NT2/D1 (cell line): ENCODE results near the gene WEE2.

Experiments
- DNase-seq: peaks from one replicate; pipeline ENCODE4 v3.0.0-alpha.2; 2011; ENCODE audit warnings: low read depth, low spot score
- H3K27me3 ChIP-seq: 2 replicates; pipeline ENCODE4 v1.6.0; 2011; ENCODE audit warnings: mild to moderate bottlenecking; ENCODE audit not compliant: insufficient read length, insufficient read depth
- H3K36me3 ChIP-seq: 2 replicates; pipeline ENCODE4 v1.6.1; 2011; ENCODE audit warnings: mild to moderate bottlenecking, low read length, mixed read lengths; ENCODE audit not compliant: insufficient read depth, insufficient read length
- H3K4me1 ChIP-seq: 2 replicates; pipeline ENCODE4 v1.5.1; 2011; ENCODE audit not compliant: insufficient read depth, insufficient read length
- H3K4me3 ChIP-seq: 2 replicates; pipeline ENCODE4 v1.5.1; 2011; ENCODE audit warnings: low read depth; ENCODE audit not compliant: insufficient read length
- H3K9ac ChIP-seq: 2 replicates; pipeline ENCODE4 v1.6.0; 2011; ENCODE audit warnings: low read depth; ENCODE audit not compliant: insufficient read length
- H3K9me3 ChIP-seq: 2 replicates; pipeline ENCODE4 v1.5.1; 2011; ENCODE audit warnings: mild to moderate bottlenecking, low read length; ENCODE audit not compliant: insufficient read depth
- SUZ12 ChIP-seq: IDR thresholded peaks from 2 replicates; pipeline ENCODE4 v1.6.1; 2011; ENCODE audit not compliant: insufficient read length, insufficient read depth; ENCODE audit errors: extremely low read depth
- YY1 ChIP-seq: IDR thresholded peaks from 2 replicates; pipeline ENCODE4 v1.6.1; 2011; ENCODE audit not compliant: insufficient read length, insufficient read depth
- ZNF274 ChIP-seq: IDR thresholded peaks from 2 replicates; pipeline ENCODE4 v1.6.1; 2011; ENCODE audit warnings: mild to moderate bottlenecking, low read depth, low read length

Gene WEE2

DNA sequence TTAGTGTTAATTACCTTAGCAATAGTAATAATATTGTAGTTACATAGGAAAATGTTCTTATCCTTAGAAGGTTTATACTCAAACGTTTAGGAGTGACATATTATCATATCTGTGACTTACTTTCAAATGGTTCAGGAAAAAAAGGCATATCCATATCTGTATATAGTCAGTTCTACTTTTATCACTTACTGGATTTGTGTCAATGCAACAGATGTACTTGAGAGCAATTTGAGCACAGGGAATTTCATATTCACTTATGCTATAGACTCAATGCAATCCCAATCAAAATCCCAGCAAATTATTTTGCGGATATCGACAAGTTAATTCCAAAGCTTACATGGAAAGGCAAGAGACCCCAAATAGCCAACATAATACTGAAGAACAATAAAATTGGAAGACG, 16.2 kb upstream of the WEE2 start:
- no peaks in the 10 kb centered on the region for H3K4me1 ChIP-seq
- no peaks in the 10 kb centered on the region for H3K9me3 ChIP-seq
- H3K36me3 ChIP-seq: peaks cover 2% of the 10 kb centered on the region
- DNase-seq: no peak
- TF ChIP-seq YY1 (no peak), ZNF274 (no peak), SUZ12 (no peak)
- H3K4me3 ChIP-seq: no peak overlapping the region
- H3K27me3 ChIP-seq: no peaks in the 10 kb centered on the region
- no peak overlapping the region for H3K9ac ChIP-seq

DNA sequence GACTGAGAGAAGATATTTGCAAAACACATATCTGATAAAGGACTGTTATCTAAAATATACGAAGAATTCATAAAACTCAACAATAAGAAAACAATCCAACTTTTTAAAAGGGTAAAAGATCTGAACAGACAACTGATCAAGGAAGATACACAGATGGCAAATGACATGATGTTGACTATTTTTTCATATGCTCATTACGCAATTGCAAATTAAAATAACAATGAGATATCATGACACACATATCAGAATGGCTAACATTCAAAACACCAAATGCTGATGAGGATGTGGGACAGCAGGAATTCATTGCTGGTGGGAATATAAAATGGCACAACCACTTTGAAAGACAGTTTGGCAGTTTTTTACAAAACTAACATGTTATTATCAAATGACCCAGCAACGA, 15.1 kb upstream of the WEE2 start:
- H3K27me3 ChIP-seq: no peaks in the 10 kb centered on the region
- no peaks in the 10 kb centered on the region for H3K4me1 ChIP-seq
- no peaks in the 10 kb centered on the region for H3K9me3 ChIP-seq
- DNase-seq: no peak
- TF ChIP-seq YY1 (no peak), ZNF274 (no peak), SUZ12 (no peak)
- H3K4me3 ChIP-seq: no peak overlapping the region
- peaks cover 2% of the 10 kb centered on the region for H3K36me3 ChIP-seq
- H3K9ac ChIP-seq: no peak overlapping the region

DNA sequence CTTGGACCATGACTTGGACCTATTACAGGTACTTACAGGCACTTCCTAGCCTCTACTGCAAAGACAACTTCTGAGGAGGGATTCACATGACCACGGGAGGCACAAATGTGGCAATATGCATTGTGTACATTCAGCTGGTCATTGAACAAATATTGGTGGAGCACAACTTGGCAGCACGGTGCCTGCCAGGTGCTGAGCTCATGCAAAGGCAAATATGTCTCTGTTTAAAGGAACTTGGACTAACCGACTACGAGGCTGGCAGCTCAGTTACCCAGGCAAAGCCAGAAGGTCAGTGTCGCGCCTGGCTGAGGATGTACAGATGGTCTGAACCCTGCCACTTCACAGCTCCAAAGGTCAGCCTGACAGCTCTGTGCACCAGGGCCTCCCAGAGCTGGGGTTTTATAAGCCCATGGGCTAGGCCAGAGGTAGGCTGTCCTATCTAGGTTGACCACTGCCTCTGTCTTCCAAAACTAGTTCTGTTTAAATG, 12.3 kb upstream of the WEE2 start:
- no peaks in the 10 kb centered on the region for H3K27me3 ChIP-seq
- H3K4me1 ChIP-seq: no peaks in the 10 kb centered on the region
- no peak for TF ChIP-seq SUZ12
- no peak for TF ChIP-seq ZNF274
- TF ChIP-seq YY1: no peak
- H3K9me3 ChIP-seq: no peaks in the 10 kb centered on the region
- DNase-seq: no peak
- H3K9ac ChIP-seq: no peak overlapping the region
- H3K36me3 ChIP-seq: peaks cover 2% of the 10 kb centered on the region
- no peak overlapping the region for H3K4me3 ChIP-seq

DNA sequence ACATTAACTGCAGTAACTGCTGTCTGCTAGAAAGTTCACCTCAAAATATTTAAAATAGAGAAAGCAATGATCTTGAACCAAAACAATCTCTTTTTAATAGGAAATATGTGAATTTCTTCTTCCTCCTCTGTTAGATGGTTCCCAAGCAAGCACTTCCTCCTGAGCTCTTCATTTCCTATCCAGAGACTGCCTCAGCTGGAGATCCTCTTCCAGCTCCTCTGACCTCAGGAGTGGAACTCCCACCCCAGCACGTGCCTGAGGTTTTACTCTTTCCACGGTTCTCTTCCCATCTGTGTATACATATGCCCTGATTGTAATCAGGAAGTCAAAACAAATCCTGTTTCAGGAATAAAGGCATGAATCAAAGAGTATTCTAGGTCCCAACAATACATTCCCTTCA, 11.8 kb upstream of the WEE2 start:
- Histone ChIP-seq H3K4me3 (no peak overlapping the region), H3K9ac (no peak overlapping the region), H3K36me3 (no peaks in the 10 kb centered on the region), H3K9me3 (no peaks in the 10 kb centered on the region), H3K4me1 (no peaks in the 10 kb centered on the region), H3K27me3 (no peaks in the 10 kb centered on the region)
- no peak for DNase-seq
- no peak for TF ChIP-seq ZNF274
- no peak for TF ChIP-seq YY1
- TF ChIP-seq SUZ12: no peak

DNA sequence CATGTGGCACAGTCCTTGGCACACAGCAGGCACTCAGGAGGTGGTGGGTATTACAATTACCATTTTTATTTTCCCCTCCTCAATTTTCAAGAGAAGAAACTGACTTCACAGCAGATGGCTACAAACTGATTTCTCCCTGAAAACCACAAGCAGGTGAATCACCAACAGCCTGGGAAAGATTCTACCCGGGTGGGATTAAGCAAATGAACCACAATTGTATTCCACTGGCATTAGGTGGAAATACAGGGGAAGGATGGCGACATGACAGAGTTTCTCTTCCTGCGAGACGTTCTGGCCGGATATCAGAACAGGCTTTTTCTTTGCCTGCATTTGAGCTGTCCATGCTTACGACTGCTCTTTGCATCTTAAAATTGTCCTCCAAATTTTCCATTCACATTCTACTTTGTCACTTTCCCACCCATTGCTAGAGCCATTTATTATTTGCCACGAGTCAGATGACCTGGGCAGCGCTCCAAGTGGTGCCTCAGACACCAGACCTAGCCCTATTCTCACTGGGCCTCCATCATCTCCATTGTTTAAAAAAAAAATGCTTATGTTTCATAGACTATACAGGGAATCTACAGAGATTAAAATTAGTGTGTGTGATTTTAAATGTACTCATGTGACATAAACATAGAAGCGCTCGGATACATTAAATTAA, 10.8 kb upstream of the WEE2 start:
- H3K9me3 ChIP-seq: no peaks in the 10 kb centered on the region
- no peaks in the 10 kb centered on the region for H3K36me3 ChIP-seq
- no peak overlapping the region for H3K4me3 ChIP-seq
- peaks cover 3% of the 10 kb centered on the region for H3K27me3 ChIP-seq
- TF ChIP-seq SUZ12 (no peak), ZNF274 (no peak), YY1 (no peak)
- DNase-seq: no peak
- H3K4me1 ChIP-seq: no peaks in the 10 kb centered on the region
- no peak overlapping the region for H3K9ac ChIP-seq

DNA sequence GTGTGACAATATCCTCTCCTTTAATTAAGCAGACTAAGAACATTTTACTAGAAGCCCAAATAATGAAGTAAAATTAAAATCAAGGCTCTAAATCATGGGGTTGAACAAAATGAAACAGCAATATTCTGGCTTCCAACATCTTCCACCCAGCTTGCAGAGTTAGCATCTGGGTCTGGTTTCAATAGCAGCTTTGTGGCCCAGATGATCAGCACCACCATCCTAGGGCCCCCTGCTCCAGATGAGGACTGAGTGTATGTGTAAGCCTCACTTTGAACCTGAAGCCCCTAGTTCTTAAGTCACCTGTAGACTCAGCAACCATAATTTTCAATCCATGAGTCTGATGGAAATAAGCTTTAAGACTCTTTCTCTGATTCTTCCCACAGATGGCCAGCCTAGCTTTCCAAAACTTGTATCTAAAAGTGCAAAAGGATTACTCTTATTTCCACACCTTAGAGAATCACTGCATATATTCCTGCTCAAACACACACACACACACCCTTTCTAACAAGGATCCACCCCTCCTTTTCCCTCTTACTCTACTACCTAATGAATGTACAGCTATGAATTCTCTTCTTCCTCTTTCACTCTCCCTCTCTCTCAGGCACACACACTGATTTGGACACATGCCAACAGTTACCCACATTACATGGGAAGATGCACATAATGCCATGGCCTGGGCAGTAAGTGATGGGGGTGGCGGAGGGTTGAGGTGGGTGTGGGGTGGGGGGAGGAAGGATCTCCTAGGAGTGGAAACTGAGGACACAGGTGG, 9.7 kb upstream of the WEE2 start:
- Histone ChIP-seq H3K4me1 (no peaks in the 10 kb centered on the region), H3K4me3 (no peak overlapping the region), H3K36me3 (no peaks in the 10 kb centered on the region), H3K9ac (no peak overlapping the region), H3K27me3 (peaks cover 13% of the 10 kb centered on the region), H3K9me3 (no peaks in the 10 kb centered on the region)
- TF ChIP-seq SUZ12 (no peak), YY1 (no peak), ZNF274 (no peak)
- no peak for DNase-seq

DNA sequence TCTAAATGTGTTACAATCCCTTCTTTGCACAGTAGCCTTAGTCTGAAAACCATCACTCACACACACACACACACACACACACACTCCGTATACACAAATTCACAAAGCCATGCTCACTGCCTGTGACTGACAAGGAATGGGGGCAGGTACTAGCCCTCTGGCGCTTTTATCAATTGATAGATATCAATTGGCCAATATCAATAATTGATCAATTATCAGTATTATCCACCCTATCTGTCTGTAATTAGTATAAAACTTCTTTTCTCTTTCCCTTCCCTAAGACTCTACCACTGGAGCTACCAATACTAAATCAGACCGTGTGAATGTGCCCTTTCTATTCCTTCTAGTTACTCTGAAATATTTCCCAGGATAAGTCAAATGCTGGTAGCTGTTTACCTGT, 8.3 kb upstream of the WEE2 start:
- peaks cover 17% of the 10 kb centered on the region for H3K27me3 ChIP-seq
- no peaks in the 10 kb centered on the region for H3K36me3 ChIP-seq
- H3K4me3 ChIP-seq: no peak overlapping the region
- no peaks in the 10 kb centered on the region for H3K9me3 ChIP-seq
- no peak for DNase-seq
- no peaks in the 10 kb centered on the region for H3K4me1 ChIP-seq
- TF ChIP-seq ZNF274 (no peak), SUZ12 (no peak), YY1 (no peak)
- no peak overlapping the region for H3K9ac ChIP-seq
